Suprapubic skin (tissue), 4 donors: ENCODE data around the gene MAP4K3. TPM values are rescaled to one million over a fixed set of nuclear protein-coding genes. Genes with fewer than 3 reads are reported as not detected.

ENCODE experiments used
- DNase-seq, 2 donors: peaks; one replicate each; pipeline ENCODE4 v3.0.0-alpha.2; 2019; ENCODE audit warnings: low spot score in 2 of 2
- H3K27ac ChIP-seq: fragments of 200-600 bp; sonication (generic); one replicate; pipeline ENCODE4 v1.5.1; 2019
- H3K27me3 ChIP-seq: fragments of 200-600 bp; sonication (generic); one replicate; pipeline ENCODE4 v1.5.1; 2019
- H3K36me3 ChIP-seq: fragments of 200-600 bp; sonication (generic); one replicate; pipeline ENCODE4 v1.5.1; 2019
- H3K4me1 ChIP-seq: fragments of 200-600 bp; sonication (generic); one replicate; pipeline ENCODE4 v1.5.1; 2019
- H3K4me3 ChIP-seq: fragments of 200-600 bp; sonication (generic); one replicate; pipeline ENCODE4 v1.5.1; 2019; ENCODE audit warnings: mild to moderate bottlenecking
- H3K9me3 ChIP-seq: fragments of 200-600 bp; sonication (generic); one replicate; pipeline ENCODE4 v1.5.1; 2019
- EP300 ChIP-seq: sonication (generic); formaldehyde crosslinking; IDR thresholded peaks from one replicate; pipeline ENCODE4 v1.6.1; 2017; ENCODE audit warnings: antibody characterized with exemption
- POLR2A ChIP-seq, 2 donors: fragments of 450-650 bp; IDR thresholded peaks; one replicate each; pipeline ENCODE4 v1.6.1; 2017; ENCODE audit warnings: antibody characterized with exemption in 2 of 2, mild to moderate bottlenecking in 2 of 2, moderate library complexity in 2 of 2
- POLR2AphosphoS5 ChIP-seq, 3 donors: sonication (generic); formaldehyde crosslinking; IDR thresholded peaks; one replicate each; pipeline ENCODE4 v1.6.1; 2017; ENCODE audit warnings: antibody characterized with exemption in 3 of 3
- WGBS: methylation state at CpG from one replicate; pipeline ENCODE4 v1.1.5; 2018; 5-methylcytosine and 5-hydroxymethylcytosine counted together
- total RNA-seq, 4 donors: library from RNA; depleted of rRNA; stranded (reverse); fragments of >200 nt; gene quantifications; one replicate each; pipeline ENCODE4 v1.1.0, GENCODE V29; 2016
- TF ChIP-seq, protein P1 (sequence below), 2 donors: fragments of 200-600 bp in 1 of 2; fragments of 450-650 bp in 1 of 2; sonication (generic) in 1 of 2; IDR thresholded peaks; one replicate each; pipeline ENCODE4 v1.5.1; 2016 to 2019; ENCODE audit warnings: antibody characterized with exemption in 2 of 2, mild to moderate bottlenecking in 1 of 2, moderate library complexity in 1 of 2

MAP4K3 gene
- total RNA-seq, 4 donors from 2014 or later: 26.3 to 59.9 (median 37.8) TPM

DNA sequence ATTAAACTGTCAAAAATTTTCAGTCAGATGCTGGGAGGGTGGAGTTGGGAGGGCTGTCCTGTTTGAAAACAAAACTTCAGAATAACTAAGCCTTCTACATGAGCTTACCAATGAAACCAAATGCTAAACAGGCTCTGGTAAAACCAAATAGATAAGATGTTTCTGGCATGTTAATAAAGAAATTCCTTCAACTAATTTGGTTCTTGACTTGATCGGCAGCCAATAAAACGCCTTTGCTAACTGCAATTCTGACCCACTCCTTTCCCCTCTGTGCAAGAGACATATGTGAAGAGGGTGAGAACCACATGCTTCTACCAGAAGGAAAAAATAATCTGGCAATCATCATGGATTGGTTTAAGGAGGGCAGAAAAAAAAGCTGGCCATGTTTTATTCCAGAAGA, 20.9 kb downstream of the MAP4K3 start:
- Histone ChIP-seq H3K4me1 (peaks cover 37% of the 10 kb centered on the region), H3K27ac (no peak overlapping the region), H3K9me3 (no peaks in the 10 kb centered on the region), H3K36me3 (no peaks in the 10 kb centered on the region), H3K27me3 (no peaks in the 10 kb centered on the region), H3K4me3 (no peak overlapping the region)
- 28% methylated on average over 2 of the region's 2 CpGs for WGBS
- TF ChIP-seq, protein P1, sequence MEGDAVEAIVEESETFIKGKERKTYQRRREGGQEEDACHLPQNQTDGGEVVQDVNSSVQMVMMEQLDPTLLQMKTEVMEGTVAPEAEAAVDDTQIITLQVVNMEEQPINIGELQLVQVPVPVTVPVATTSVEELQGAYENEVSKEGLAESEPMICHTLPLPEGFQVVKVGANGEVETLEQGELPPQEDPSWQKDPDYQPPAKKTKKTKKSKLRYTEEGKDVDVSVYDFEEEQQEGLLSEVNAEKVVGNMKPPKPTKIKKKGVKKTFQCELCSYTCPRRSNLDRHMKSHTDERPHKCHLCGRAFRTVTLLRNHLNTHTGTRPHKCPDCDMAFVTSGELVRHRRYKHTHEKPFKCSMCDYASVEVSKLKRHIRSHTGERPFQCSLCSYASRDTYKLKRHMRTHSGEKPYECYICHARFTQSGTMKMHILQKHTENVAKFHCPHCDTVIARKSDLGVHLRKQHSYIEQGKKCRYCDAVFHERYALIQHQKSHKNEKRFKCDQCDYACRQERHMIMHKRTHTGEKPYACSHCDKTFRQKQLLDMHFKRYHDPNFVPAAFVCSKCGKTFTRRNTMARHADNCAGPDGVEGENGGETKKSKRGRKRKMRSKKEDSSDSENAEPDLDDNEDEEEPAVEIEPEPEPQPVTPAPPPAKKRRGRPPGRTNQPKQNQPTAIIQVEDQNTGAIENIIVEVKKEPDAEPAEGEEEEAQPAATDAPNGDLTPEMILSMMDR (IDR thresholded peaks at IDR 0.05): no peak
- no peak for TF ChIP-seq POLR2A (IDR thresholded peaks at IDR 0.05)
- TF ChIP-seq POLR2AphosphoS5 (IDR thresholded peaks at IDR 0.05): no peak
- no peak for TF ChIP-seq EP300
- no peak for DNase-seq

DNA sequence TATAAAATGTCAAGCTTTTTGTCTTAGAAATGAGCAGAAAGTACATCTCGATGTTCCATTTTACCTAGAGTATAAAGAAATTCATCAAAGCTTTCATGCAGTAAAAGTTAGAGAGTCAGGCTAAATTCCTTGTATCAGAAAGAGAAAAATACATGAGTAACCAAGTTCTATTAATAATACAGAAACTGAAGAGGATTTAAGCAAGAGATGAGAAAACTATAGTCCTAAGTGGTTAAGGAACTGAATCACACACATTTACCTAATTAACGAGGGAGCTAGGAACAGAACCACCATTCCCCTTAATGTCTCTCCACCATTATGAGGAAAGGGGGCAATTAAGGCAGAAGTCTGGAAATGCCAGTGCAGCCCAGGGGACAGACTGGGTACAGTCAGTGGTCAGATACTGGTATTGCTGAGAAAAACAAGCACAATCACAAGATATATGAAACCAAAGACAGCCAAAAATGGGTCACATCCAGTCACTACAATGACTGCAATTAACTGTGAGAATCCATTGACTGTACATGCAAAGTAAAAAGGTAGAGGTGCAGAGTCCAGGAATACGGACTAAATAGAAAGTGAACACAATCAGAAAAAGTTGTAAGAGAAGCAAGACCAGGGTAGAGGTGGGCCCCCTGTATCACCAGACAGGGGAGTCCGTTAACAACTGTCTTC, 23.9 kb downstream of the MAP4K3 start:
- Histone ChIP-seq H3K27ac (no peak overlapping the region), H3K4me3 (no peak overlapping the region), H3K36me3 (no peaks in the 10 kb centered on the region), H3K9me3 (no peaks in the 10 kb centered on the region), H3K27me3 (no peaks in the 10 kb centered on the region), H3K4me1 (peaks cover 37% of the 10 kb centered on the region)
- 86% methylated on average over 4 of the region's 4 CpGs for WGBS
- no peak for DNase-seq
- TF ChIP-seq POLR2A (IDR thresholded peaks at IDR 0.05) (no peak), POLR2AphosphoS5 (IDR thresholded peaks at IDR 0.05) (no peak), EP300 (no peak)
- TF ChIP-seq, protein P1 (IDR thresholded peaks at IDR 0.05): no peak

DNA sequence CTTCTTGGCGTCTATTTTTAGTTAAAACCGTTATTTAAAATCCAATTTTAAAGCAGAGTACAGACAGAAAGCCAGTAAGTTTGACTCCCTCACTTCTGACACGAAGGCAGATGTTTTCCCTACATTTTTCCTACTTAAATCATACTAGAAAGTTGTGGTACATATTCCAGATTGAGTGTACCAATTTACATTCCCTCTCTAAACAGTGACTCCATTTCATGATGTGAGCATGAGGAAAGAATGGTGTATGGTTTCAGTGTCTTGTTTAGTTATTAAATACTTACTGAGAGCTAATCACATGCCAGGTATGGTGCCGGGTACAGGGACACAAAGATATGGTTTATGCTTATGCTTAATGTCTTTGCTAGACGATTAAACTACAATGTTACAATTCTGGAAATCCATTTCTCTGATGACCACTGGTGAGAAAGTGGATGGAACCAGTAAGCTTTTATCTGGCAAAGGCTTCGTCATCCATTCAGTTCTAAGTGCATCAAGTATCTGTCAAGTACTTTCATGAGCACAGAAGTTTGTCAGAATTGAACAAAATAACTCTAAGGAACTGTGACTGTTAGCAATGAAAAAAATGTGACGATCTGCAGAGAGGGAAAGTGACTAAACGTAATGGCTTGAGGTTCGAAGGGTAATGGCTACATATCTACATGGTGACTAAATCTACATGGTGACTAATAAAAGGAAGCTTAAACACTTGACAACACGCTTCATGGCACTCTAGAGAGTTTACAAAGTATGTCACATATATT, 25.7 kb downstream of the MAP4K3 start:
- no peak for DNase-seq
- 74% methylated on average over 10 of the region's 10 CpGs for WGBS
- Histone ChIP-seq H3K36me3 (no peaks in the 10 kb centered on the region), H3K27me3 (no peaks in the 10 kb centered on the region), H3K4me3 (no peak overlapping the region), H3K9me3 (no peaks in the 10 kb centered on the region), H3K27ac (no peak overlapping the region), H3K4me1 (peaks cover 35% of the 10 kb centered on the region)
- no peak for TF ChIP-seq EP300
- TF ChIP-seq POLR2AphosphoS5 (IDR thresholded peaks at IDR 0.05): no peak

DNA sequence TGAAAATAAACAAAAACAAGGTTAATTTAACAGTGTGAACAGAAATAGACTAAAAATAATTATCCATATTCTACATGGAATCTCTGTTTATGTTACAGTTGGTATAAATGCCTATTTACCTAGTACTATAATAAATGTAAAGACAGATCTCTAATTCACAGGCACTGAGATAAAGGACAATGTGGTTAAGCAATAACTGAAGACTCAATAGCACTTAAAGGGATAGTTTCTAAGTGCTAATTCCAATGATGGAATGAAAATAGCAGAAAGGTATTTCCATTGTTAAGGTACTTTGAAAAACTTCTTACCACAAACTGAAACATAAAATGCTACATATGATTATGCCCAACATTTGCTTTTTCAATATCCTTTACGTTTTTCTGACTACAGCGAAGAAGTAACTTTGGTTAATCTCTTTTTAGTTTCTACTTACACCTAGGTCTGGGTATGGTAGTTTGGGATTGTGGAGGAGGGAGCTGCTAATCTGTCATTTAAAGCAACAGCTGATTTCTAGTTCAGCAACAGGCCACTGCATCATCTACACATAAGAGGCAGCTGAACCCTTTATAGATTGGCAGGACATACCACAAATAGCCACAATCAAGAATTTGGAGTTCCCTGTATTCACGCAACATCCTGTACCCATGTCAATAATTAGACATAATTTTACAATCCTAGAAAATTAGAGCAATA, 27.2 kb downstream of the MAP4K3 start:
- Histone ChIP-seq H3K4me1 (peaks cover 31% of the 10 kb centered on the region), H3K36me3 (no peaks in the 10 kb centered on the region), H3K27me3 (no peaks in the 10 kb centered on the region), H3K27ac (no peak overlapping the region), H3K4me3 (no peak overlapping the region), H3K9me3 (no peaks in the 10 kb centered on the region)
- no peak for DNase-seq
- no peak for TF ChIP-seq EP300
- no peak for TF ChIP-seq POLR2A (IDR thresholded peaks at IDR 0.05)
- TF ChIP-seq, protein P1 (IDR thresholded peaks at IDR 0.05): no peak
- TF ChIP-seq POLR2AphosphoS5 (IDR thresholded peaks at IDR 0.05): no peak
- 85% methylated on average over 3 of the region's 3 CpGs for WGBS

DNA sequence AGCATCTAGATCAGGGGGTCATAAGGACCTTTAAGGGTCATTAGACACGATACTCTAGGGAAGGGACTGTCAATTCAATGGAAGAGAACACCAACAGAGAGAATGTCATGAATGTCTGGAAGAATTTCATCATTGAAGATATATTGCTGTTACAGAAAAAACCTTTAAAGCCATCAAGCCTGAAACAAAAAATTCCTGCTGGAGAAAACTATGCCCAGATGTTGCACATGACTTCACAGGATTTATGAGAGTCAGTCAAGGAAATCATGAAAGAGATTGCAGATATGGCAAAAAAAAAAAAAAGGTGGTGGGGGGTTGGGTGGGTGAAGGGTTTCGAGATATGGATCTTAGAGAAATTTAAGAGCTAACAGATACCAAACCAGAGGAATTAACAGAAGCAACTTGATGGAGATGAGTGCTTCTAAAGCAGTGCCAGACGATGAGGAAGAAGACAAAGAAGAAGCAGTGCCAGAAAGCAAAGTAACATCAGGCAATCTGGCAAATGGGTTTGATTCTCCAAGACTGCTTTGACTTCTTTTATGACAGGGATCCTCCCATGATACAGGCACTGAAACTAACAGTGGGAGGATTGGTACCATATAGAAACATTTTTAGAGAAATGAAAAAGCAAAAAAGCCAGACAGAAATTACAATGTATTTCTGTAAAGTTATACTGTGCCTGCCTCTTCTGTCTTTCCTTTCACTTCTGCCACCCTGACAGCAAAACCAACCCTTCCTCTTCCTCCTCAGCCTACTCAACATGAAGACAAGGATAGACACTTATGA, 28.5 kb downstream of the MAP4K3 start:
- TF ChIP-seq POLR2A (IDR thresholded peaks at IDR 0.05) (no peak), POLR2AphosphoS5 (IDR thresholded peaks at IDR 0.05) (no peak), EP300 (no peak)
- TF ChIP-seq, protein P1 (IDR thresholded peaks at IDR 0.05): no peak
- H3K27me3 ChIP-seq: no peaks in the 10 kb centered on the region
- H3K9me3 ChIP-seq: no peaks in the 10 kb centered on the region
- no peak overlapping the region for H3K4me3 ChIP-seq
- H3K27ac ChIP-seq: no peak overlapping the region
- 69% methylated on average over 3 of the region's 3 CpGs for WGBS
- H3K36me3 ChIP-seq: no peaks in the 10 kb centered on the region
- DNase-seq: no peak
- peaks cover 37% of the 10 kb centered on the region for H3K4me1 ChIP-seq
